ENCODE measurements around the gene TRIM46. TPM values are rescaled to one million over a fixed set of nuclear protein-coding genes. Genes with fewer than 3 reads are reported as not detected.

The TRIM46 gene
- total and polyA plus RNA-seq, 2 of the 13 experiments (the other 11 are each of a cell fraction or from before 2014, with no cell fraction given): 0.04 to 0.09 TPM

DNA sequence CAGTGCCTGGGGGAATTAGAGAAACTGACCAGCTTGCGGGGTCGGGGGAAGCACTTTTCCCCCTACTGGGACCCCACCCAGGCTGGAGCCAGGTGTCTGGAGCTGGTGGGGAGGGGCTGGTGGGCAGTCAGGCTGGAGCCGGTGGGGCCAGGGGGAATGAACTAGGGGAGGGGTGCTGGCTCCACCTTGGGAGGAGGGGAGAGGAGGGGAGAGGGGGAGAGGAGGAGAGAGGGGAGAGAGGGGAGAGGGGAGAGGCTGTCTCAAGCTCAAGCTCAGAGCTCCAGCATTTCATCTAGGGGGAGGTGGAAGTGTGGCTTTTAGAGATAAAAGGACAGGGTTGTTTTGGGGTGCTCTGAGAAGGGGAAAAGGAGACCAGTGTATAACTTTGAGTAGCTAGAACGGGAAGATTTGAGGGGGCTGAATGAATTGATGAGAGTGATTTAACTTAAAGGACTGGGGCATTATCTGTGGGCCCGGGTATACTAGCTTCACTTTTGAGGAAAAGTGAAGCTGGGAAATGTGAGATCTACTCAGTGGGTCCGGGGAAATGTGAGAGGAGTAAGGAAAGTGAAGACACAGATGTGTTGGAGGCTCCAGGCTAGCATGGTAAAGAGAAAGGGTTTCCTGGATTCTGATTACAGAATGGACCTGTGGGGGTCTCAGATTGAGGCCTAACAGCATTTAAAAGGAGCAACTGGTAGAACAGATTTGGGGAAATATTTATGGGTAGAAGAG is 43.2 kb upstream of the TRIM46 start (continued):
- TF ChIP-seq, protein P1, sequence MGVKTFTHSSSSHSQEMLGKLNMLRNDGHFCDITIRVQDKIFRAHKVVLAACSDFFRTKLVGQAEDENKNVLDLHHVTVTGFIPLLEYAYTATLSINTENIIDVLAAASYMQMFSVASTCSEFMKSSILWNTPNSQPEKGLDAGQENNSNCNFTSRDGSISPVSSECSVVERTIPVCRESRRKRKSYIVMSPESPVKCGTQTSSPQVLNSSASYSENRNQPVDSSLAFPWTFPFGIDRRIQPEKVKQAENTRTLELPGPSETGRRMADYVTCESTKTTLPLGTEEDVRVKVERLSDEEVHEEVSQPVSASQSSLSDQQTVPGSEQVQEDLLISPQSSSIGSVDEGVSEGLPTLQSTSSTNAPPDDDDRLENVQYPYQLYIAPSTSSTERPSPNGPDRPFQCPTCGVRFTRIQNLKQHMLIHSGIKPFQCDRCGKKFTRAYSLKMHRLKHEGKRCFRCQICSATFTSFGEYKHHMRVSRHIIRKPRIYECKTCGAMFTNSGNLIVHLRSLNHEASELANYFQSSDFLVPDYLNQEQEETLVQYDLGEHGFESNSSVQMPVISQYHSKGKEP (CRISPR knock-in tag; IDR thresholded peaks at IDR 0.05): no peak
- TF ChIP-seq TARDBP (CRISPR knock-in tag; IDR thresholded peaks at IDR 0.05): no peak
- TF ChIP-seq ZC3H13 (CRISPR knock-in tag; IDR thresholded peaks at IDR 0.05): 0 out of 2 replicates have a peak, but pooled peaks have one; percentile 65
- TF ChIP-seq, protein P2, sequence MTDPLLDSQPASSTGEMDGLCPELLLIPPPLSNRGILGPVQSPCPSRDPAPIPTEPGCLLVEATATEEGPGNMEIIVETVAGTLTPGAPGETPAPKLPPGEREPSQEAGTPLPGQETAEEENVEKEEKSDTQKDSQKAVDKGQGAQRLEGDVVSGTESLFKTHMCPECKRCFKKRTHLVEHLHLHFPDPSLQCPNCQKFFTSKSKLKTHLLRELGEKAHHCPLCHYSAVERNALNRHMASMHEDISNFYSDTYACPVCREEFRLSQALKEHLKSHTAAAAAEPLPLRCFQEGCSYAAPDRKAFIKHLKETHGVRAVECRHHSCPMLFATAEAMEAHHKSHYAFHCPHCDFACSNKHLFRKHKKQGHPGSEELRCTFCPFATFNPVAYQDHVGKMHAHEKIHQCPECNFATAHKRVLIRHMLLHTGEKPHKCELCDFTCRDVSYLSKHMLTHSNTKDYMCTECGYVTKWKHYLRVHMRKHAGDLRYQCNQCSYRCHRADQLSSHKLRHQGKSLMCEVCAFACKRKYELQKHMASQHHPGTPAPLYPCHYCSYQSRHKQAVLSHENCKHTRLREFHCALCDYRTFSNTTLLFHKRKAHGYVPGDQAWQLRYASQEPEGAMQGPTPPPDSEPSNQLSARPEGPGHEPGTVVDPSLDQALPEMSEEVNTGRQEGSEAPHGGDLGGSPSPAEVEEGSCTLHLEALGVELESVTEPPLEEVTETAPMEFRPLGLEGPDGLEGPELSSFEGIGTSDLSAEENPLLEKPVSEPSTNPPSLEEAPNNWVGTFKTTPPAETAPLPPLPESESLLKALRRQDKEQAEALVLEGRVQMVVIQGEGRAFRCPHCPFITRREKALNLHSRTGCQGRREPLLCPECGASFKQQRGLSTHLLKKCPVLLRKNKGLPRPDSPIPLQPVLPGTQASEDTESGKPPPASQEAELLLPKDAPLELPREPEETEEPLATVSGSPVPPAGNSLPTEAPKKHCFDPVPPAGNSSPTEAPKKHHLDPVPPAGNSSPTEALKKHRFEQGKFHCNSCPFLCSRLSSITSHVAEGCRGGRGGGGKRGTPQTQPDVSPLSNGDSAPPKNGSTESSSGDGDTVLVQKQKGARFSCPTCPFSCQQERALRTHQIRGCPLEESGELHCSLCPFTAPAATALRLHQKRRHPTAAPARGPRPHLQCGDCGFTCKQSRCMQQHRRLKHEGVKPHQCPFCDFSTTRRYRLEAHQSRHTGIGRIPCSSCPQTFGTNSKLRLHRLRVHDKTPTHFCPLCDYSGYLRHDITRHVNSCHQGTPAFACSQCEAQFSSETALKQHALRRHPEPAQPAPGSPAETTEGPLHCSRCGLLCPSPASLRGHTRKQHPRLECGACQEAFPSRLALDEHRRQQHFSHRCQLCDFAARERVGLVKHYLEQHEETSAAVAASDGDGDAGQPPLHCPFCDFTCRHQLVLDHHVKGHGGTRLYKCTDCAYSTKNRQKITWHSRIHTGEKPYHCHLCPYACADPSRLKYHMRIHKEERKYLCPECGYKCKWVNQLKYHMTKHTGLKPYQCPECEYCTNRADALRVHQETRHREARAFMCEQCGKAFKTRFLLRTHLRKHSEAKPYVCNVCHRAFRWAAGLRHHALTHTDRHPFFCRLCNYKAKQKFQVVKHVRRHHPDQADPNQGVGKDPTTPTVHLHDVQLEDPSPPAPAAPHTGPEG (CRISPR knock-in tag; IDR thresholded peaks at IDR 0.05): no peak
- 0 out of 2 replicates have a peak, but pooled peaks have one; percentile 38 for TF ChIP-seq PCBP1 (IDR thresholded peaks at IDR 0.05; ENCODE audit: borderline replicate concordance, low read depth, low read length)
- no peak for TF ChIP-seq CENPT (CRISPR knock-in tag; IDR thresholded peaks at IDR 0.05; ENCODE audit: low read depth)
- 0 out of 2 replicates have a peak, but pooled peaks have one; percentile 9 for TF ChIP-seq ZNF616 (CRISPR knock-in tag; IDR thresholded peaks at IDR 0.05; ENCODE audit: low read depth)
- TF ChIP-seq MED13 (CRISPR knock-in tag; IDR thresholded peaks at IDR 0.05): no peak
- TF ChIP-seq MIER2 (CRISPR knock-in tag; IDR thresholded peaks at IDR 0.05): no peak
- TF ChIP-seq ZNF652 (CRISPR knock-in tag; IDR thresholded peaks at IDR 0.05; ENCODE audit: borderline replicate concordance, low read depth): no peak
- no peak for TF ChIP-seq ZSCAN12 (CRISPR knock-in tag; IDR thresholded peaks at IDR 0.05)
- TF ChIP-seq, protein P3, sequence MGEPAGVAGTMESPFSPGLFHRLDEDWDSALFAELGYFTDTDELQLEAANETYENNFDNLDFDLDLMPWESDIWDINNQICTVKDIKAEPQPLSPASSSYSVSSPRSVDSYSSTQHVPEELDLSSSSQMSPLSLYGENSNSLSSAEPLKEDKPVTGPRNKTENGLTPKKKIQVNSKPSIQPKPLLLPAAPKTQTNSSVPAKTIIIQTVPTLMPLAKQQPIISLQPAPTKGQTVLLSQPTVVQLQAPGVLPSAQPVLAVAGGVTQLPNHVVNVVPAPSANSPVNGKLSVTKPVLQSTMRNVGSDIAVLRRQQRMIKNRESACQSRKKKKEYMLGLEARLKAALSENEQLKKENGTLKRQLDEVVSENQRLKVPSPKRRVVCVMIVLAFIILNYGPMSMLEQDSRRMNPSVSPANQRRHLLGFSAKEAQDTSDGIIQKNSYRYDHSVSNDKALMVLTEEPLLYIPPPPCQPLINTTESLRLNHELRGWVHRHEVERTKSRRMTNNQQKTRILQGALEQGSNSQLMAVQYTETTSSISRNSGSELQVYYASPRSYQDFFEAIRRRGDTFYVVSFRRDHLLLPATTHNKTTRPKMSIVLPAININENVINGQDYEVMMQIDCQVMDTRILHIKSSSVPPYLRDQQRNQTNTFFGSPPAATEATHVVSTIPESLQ (CRISPR knock-in tag; conservative IDR thresholded peaks at IDR 0.05): no peak
